SIG-M5 (cell line): Measurements from ENCODE around the gene KEAP1.

Experiments
- DNase-seq: peaks from one replicate; lab custom pipeline; 2025; lab: John Stamatoyannopoulos, UW

Gene KEAP1

DNA sequence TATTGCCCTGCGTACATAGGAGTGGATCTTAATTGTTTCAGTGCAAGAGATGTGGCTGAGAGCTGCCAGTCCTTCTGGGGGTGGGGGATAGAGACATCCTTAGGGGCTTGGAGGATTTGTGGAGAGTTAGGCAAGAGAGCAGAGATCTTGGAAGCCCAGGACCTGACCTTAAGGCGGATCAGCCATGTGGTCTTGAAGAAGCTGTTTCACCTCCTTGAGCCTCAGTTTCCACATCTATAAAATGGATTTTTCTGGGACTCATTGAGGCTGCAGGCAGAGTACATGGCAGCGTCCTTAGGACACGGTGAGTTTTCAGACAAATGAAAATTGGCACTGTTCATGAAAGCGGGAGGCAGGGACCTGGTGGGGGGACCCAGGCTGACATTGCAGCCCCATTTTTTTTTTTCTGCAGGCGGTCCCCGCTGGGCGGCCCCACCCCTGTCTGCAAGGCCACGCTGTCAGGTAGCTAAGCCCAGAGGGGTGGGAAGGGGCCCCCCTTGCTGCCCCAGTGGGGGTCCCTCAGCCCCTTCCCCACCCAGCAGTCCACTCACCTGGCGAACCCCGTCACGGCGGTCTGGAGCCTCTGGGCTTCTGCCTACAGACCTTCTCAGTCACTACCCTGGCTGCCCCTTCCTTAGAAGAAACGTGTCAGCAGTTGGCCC, 52.8 kb downstream of the KEAP1 start:
- DNase-seq = no peak

DNA sequence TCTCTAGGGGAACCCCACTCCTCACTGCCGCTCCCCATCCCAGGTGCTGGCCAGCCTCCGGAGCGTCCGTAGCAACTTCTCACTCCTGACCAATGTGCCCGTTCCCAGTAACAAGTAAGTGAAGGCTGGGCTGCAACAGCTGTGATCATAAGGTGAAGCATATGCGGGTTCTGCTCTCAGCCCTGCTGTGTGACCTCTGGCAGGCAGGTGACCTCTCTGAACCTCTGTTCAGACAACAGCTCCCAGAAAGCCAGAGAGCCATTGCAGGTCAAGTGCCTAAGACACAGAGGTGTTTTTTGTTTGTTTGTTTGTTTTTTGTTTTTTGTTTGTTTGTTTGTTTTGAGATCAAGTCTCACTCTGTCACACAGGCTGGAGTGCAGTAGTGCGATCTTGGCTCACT, 54.1 kb downstream of the KEAP1 start:
- no peak for DNase-seq

DNA sequence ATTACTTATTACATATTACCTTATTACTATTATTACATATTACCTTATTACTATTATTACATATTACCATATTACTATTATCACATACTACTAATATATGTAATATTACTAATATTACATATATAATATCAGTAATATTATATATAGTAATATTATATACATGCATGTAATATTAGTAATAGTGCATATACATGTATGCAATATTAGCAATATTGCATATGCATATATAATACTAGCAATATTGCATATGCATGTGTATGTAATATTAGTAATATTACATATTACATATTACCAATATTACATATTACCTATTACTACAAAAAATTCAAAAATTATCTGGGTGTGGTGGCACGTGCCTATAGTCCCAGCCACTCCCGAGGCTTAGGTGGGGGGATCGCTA, 60.5 kb downstream of the KEAP1 start:
- no peak for DNase-seq

DNA sequence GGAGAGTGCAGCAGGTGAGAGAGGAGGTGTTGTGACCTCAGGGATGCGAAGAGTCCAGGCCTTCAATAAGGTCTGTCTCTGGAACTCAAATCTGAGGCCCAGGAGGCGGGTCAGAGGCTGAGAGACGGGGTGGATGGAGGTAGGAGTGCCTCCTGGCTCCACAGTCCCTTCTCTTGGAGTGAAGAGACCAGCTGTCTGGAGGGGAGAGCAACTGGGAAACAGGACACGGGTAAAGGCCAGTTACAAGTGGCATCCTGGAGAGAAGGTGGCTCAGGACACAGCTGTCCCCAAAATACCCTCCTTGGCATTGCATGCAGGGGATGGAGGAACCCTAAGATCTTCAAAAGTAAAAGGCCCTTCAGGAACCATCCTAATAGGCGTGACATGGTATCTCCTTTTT, 63.6 kb downstream of the KEAP1 start:
- DNase-seq = no peak
